ENCODE data around the gene ATF2. TPM values are rescaled to one million over a fixed set of nuclear protein-coding genes. Genes with fewer than 3 reads are reported as not detected.

Gene ATF2
- 36.1 and 39.1 TPM in 2 replicates for polyA plus RNA-seq

GRCh38 chr2:175167792-175168563, at the start of gene ATF2:
Gene ATF2 (minus strand): TSS chr2:175168203. CDS start chr2:175136443, 31,760 bp downstream.

GRCh38 chr2:175181104-175181876, 13.3 kb upstream of the ATF2 start, which contains the start of gene ATP5MC3:
Gene ATP5MC3 (minus strand): TSS chr2:175181710. CDS start chr2:175181393, 317 bp downstream.

Other genes starting within 250 kb of the ATF2 start
- 2,135 and 2,644 TPM in 2 replicates for gene CHN1, start 162.8 kb downstream of the ATF2 start, polyA plus RNA-seq
- 1,157 and 1,193 TPM in 2 replicates for gene ATP5MC3, start 13.5 kb upstream of the ATF2 start, polyA plus RNA-seq

Data from Purkinje cell (primary cell).